Peyer's patch (tissue), 4 donors: ENCODE data around the gene TTLL8. TPM values are rescaled to one million over a fixed set of nuclear protein-coding genes. Genes with fewer than 3 reads are reported as not detected.

Experiments
- DNase-seq, 3 donors: peaks; one replicate each; pipeline ENCODE4 v3.0.0-alpha.2; 2017 to 2019
- H3K27ac ChIP-seq, 4 donors: fragments of 200-600 bp; sonication (generic); one replicate each; pipeline ENCODE4 v1.5.1; 2016 to 2019
- H3K27me3 ChIP-seq, 2 donors: fragments of 200-600 bp; sonication (generic); one replicate each; pipeline ENCODE4 v1.5.1; 2019
- H3K36me3 ChIP-seq, 3 donors: fragments of 200-600 bp; sonication (generic); one replicate each; pipeline ENCODE4 v1.5.1; 2016 to 2019
- H3K4me1 ChIP-seq, 4 donors: fragments of 200-600 bp; sonication (generic); one replicate each; pipeline ENCODE4 v1.5.1; 2016 to 2019
- H3K4me3 ChIP-seq, 4 donors: fragments of 200-600 bp; sonication (generic); 1 replicate in 3 of 4; 2 replicates in 1 of 4; pipeline ENCODE4 v1.5.1; 2016 to 2019; ENCODE audit warnings: mild to moderate bottlenecking in 1 of 4
- H3K9me3 ChIP-seq, 4 donors: fragments of 200-600 bp; sonication (generic); one replicate each; pipeline ENCODE4 v1.5.1; 2016 to 2019; ENCODE audit warnings: mild to moderate bottlenecking in 1 of 4
- POLR2A ChIP-seq, 2 donors: fragments of 450-650 bp; IDR thresholded peaks; one replicate each; pipeline ENCODE4 v1.5.1; 2017; ENCODE audit warnings: antibody characterized with exemption in 2 of 2, mild to moderate bottlenecking in 2 of 2, moderate library complexity in 2 of 2
- total RNA-seq, 4 donors: library from RNA; depleted of rRNA; stranded (reverse); fragments of >200 nt; gene quantifications; one replicate each; pipeline ENCODE4 v1.1.0, GENCODE V29; 2016
- TF ChIP-seq, protein P1 (sequence below), 6 experiments: fragments of 450-650 bp in 4 of 6; fragments of 200-600 bp in 2 of 6; sonication (generic) in 1 of 6; IDR thresholded peaks; one replicate each; pipeline ENCODE4 v1.5.1; 2017 to 2019; ENCODE audit warnings: antibody characterized with exemption in 6 of 6, mild to moderate bottlenecking in 3 of 6, moderate library complexity in 1 of 6

Gene TTLL8
- total RNA-seq, 4 donors from 2014 or later = not detected

- H3K4me3 ChIP-seq = no peak overlapping the region
- H3K27me3 ChIP-seq = no peaks in the 10 kb centered on the region
- TF ChIP-seq POLR2A (IDR thresholded peaks at IDR 0.05) = no peak
- TF ChIP-seq, protein P1, sequence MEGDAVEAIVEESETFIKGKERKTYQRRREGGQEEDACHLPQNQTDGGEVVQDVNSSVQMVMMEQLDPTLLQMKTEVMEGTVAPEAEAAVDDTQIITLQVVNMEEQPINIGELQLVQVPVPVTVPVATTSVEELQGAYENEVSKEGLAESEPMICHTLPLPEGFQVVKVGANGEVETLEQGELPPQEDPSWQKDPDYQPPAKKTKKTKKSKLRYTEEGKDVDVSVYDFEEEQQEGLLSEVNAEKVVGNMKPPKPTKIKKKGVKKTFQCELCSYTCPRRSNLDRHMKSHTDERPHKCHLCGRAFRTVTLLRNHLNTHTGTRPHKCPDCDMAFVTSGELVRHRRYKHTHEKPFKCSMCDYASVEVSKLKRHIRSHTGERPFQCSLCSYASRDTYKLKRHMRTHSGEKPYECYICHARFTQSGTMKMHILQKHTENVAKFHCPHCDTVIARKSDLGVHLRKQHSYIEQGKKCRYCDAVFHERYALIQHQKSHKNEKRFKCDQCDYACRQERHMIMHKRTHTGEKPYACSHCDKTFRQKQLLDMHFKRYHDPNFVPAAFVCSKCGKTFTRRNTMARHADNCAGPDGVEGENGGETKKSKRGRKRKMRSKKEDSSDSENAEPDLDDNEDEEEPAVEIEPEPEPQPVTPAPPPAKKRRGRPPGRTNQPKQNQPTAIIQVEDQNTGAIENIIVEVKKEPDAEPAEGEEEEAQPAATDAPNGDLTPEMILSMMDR (IDR thresholded peaks at IDR 0.05) = no peak
- H3K4me1 ChIP-seq = no peaks in the 10 kb centered on the region
- H3K36me3 ChIP-seq = no peaks in the 10 kb centered on the region
- no peak overlapping the region for H3K27ac ChIP-seq
- DNase-seq = no peak
- no peaks in the 10 kb centered on the region for H3K9me3 ChIP-seq
These were observed 18.8 kb upstream of the TTLL8 start for GRCh38 chr22:50076646-50077535.

GRCh38 chr22:50074551-50075530 lies 16.7 kb upstream of the TTLL8 start:
- DNase-seq = no peak
- H3K27me3 ChIP-seq = no peaks in the 10 kb centered on the region
- H3K27ac ChIP-seq = no peak overlapping the region
- no peaks in the 10 kb centered on the region for H3K9me3 ChIP-seq
- no peaks in the 10 kb centered on the region for H3K36me3 ChIP-seq
- TF ChIP-seq POLR2A (IDR thresholded peaks at IDR 0.05) = no peak
- TF ChIP-seq, protein P1 (IDR thresholded peaks at IDR 0.05) = no peak
- H3K4me1 ChIP-seq = no peaks in the 10 kb centered on the region
- no peak overlapping the region for H3K4me3 ChIP-seq

- no peaks in the 10 kb centered on the region for H3K36me3 ChIP-seq
- H3K4me1 ChIP-seq = no peaks in the 10 kb centered on the region
- no peak overlapping the region for H3K4me3 ChIP-seq
- no peak for DNase-seq
- TF ChIP-seq, protein P1 (IDR thresholded peaks at IDR 0.05) = no peak
- TF ChIP-seq POLR2A (IDR thresholded peaks at IDR 0.05) = no peak
- H3K27ac ChIP-seq = no peak overlapping the region
- H3K9me3 ChIP-seq = no peaks in the 10 kb centered on the region
- no peaks in the 10 kb centered on the region for H3K27me3 ChIP-seq
These were observed 16.0 kb upstream of the TTLL8 start for GRCh38 chr22:50074056-50074455.

- no peak overlapping the region for H3K4me3 ChIP-seq
- H3K9me3 ChIP-seq = no peaks in the 10 kb centered on the region
- H3K36me3 ChIP-seq = no peaks in the 10 kb centered on the region
- no peak for DNase-seq
- no peaks in the 10 kb centered on the region for H3K4me1 ChIP-seq
- H3K27ac ChIP-seq = no peak overlapping the region
- no peaks in the 10 kb centered on the region for H3K27me3 ChIP-seq
- TF ChIP-seq, protein P1 (IDR thresholded peaks at IDR 0.05) = no peak
- TF ChIP-seq POLR2A (IDR thresholded peaks at IDR 0.05) = no peak
These were observed 14.8 kb upstream of the TTLL8 start for GRCh38 chr22:50072714-50073538.

- no peak for TF ChIP-seq POLR2A (IDR thresholded peaks at IDR 0.05)
- Histone ChIP-seq H3K27me3 (no peaks in the 10 kb centered on the region), H3K4me1 (no peaks in the 10 kb centered on the region), H3K9me3 (no peaks in the 10 kb centered on the region), H3K36me3 (no peaks in the 10 kb centered on the region), H3K4me3 (no peak overlapping the region), H3K27ac (no peak overlapping the region)
- DNase-seq = no peak
These were observed 14.1 kb upstream of the TTLL8 start for GRCh38 chr22:50072167-50072555.
